K562 (cell line): ENCODE results near the gene PPIC. TPM values are rescaled to one million over a fixed set of nuclear protein-coding genes. Genes with fewer than 3 reads are reported as not detected.

ENCODE experiments used
- ATAC-seq: fragments of 200-7000 bp; cut with Tn5 transposase; 3 replicates; pipeline ENCODE4 v1.9.1; 2020; ENCODE audit warnings: moderate library complexity
- BruUV-seq: library from RNA; stranded (reverse); fragments of 400-500 nt; replicated peaks from 2 replicates; lab custom pipeline; 2021; lab: Mats Ljungman, UMichigan
- CTCF ChIA-PET: fragments of 300-600 bp; formaldehyde crosslinking; extraction: SDS; loops from one replicate; lab custom pipeline; 2021; ENCODE audit warnings: low intra/inter-chr PET ratio; lab: Yijun Ruan, JAX
- POLR2A ChIA-PET: fragments of 300-600, 350-650 bp; sonication (Branson Sonifier 250); formaldehyde crosslinking; extraction: SDS; loops from one replicate; lab custom pipeline; 2021; ENCODE audit warnings: antibody characterized with exemption, inconsistent platforms; lab: Yijun Ruan, JAX
- DNase-seq, 4 experiments: peaks; one replicate each; pipeline versions ENCODE4 v3.0.0 to v3.0.0-alpha.2; 2011 to 2018; ENCODE audit warnings: low spot score in 3 of 4, mixed read lengths in 3 of 4; ENCODE audit errors: extremely low read depth in 1 of 4
- FAIRE-seq: peaks from 2 replicates; lab custom pipeline; 2011; peaks lifted over from hg19 to GRCh38; lab: Jason Lieb, UNC
- H2AFZ ChIP-seq: 2 replicates; pipeline ENCODE4 v1.6.0; 2011; ENCODE audit warnings: low read depth, low read length, control low read depth, inconsistent platforms
- H3K27ac ChIP-seq: fragments of 200-600 bp; 3 replicates; pipeline ENCODE4 v1.8.0; 2011; ENCODE audit warnings: low read depth, mild to moderate bottlenecking, control low read depth, inconsistent platforms, low read length, moderate library complexity, mixed read lengths; ENCODE audit errors: extremely low read depth
- H3K27me3 ChIP-seq, 2 experiments: fragments of 300-600 bp in 1 of 2; 2 replicates in 1 of 2; 3 replicates in 1 of 2; pipeline versions ENCODE4 v1.6.0 to v1.8.0; 2011; ENCODE audit warnings: inconsistent platforms in 2 of 2, low read length in 2 of 2, mild to moderate bottlenecking in 1 of 2, mixed read lengths in 1 of 2, moderate library complexity in 1 of 2; ENCODE audit not compliant: control insufficient read depth in 2 of 2, insufficient read depth in 2 of 2
- H3K36me3 ChIP-seq: fragments of 300-600 bp; 3 replicates; pipeline ENCODE4 v1.8.0; 2011; ENCODE audit warnings: mild to moderate bottlenecking, low read length, inconsistent platforms; ENCODE audit not compliant: control insufficient read depth, insufficient read depth
- H3K4me1 ChIP-seq, 2 experiments: fragments of 200-600 bp in 1 of 2; replicated peaks in 1 of 2; 2 replicates in 1 of 2; 3 replicates in 1 of 2; pipeline versions ENCODE4 v1.5.1 to v1.8.0; 2011; ENCODE audit warnings: inconsistent platforms in 2 of 2, low read length in 2 of 2, mild to moderate bottlenecking in 1 of 2, mixed read lengths in 1 of 2, moderate library complexity in 1 of 2; ENCODE audit not compliant: control insufficient read depth in 2 of 2, insufficient read depth in 2 of 2
- H3K4me2 ChIP-seq: 2 replicates; pipeline ENCODE4 v1.6.1; 2011; ENCODE audit warnings: low read length, control low read depth, inconsistent platforms, mixed read lengths; ENCODE audit not compliant: insufficient read depth
- H3K4me3 ChIP-seq: fragments of 200-600 bp; sonication (generic), shearing (Covaris generic); 2 replicates; pipeline ENCODE4 v1.5.1; 2016; ENCODE audit warnings: control low read depth, inconsistent platforms
- H3K79me2 ChIP-seq: fragments of 200-600 bp; 3 replicates; pipeline ENCODE4 v1.8.0; 2011; ENCODE audit warnings: low read length, inconsistent platforms; ENCODE audit not compliant: control insufficient read depth, insufficient read depth
- H3K9ac ChIP-seq, 2 experiments: 2 replicates each; pipeline versions ENCODE4 v1.6.0 to v1.6.1; 2011; ENCODE audit warnings: low read depth in 2 of 2, low read length in 2 of 2, control low read depth in 1 of 2, inconsistent platforms in 1 of 2, mild to moderate bottlenecking in 1 of 2, mixed read lengths in 1 of 2; ENCODE audit not compliant: insufficient read depth in 1 of 2
- H3K9me1 ChIP-seq: one replicate; pipeline ENCODE4 v1.6.0; 2011; ENCODE audit warnings: inconsistent platforms, mild to moderate bottlenecking, low read length, moderate library complexity; ENCODE audit not compliant: control insufficient read depth, insufficient read depth
- H3K9me3 ChIP-seq: replicated peaks from 2 replicates; pipeline ENCODE4 v1.5.1; 2011; ENCODE audit warnings: low read depth, low read length, inconsistent platforms; ENCODE audit not compliant: control insufficient read depth, insufficient read depth
- H4K20me1 ChIP-seq: replicated peaks from 2 replicates; pipeline ENCODE4 v1.6.1; 2011; ENCODE audit warnings: low read length, inconsistent platforms, mixed read lengths; ENCODE audit not compliant: control insufficient read depth, insufficient read depth
- CEBPG ChIP-seq, 3 experiments: fragments of 200-800 bp in 1 of 3; sonication (Bioruptor generic) in 1 of 3; sonication (generic) in 1 of 3; formaldehyde crosslinking in 1 of 3; IDR thresholded peaks in 2 of 3; conservative IDR thresholded peaks in 1 of 3; 2 replicates each; pipeline versions ENCODE4 v1.6.1 to v1.8.0; 2016 to 2022; ENCODE audit warnings: missing compliant biosample characterization in 2 of 3, missing genetic modification characterization in 2 of 3, mild to moderate bottlenecking in 1 of 3, missing genetic modification reagents in 1 of 3
- KLF6 ChIP-seq: fragments of 250-450 bp; sonication (Bioruptor Pico); IDR thresholded peaks from 2 replicates; pipeline ENCODE4 v1.4.0; 2020; ENCODE audit warnings: mild to moderate bottlenecking, moderate library complexity, borderline replicate concordance
- SMARCC2 ChIP-seq: fragments of 450-650 bp; IDR thresholded peaks from 2 replicates; pipeline ENCODE4 v1.6.1; 2017; ENCODE audit warnings: antibody characterized with exemption, moderate library complexity, mild to moderate bottlenecking, low read depth
- WGBS: fragments of 100-300 bp; shearing (Covaris generic); methylation state at CpG from one replicate; pipeline ENCODE4 v1.1.6; 2016; ENCODE audit warnings: low coverage, mixed read lengths; ENCODE audit not compliant: insufficient coverage; ENCODE audit errors: missing lambda C conversion rate; 5-methylcytosine and 5-hydroxymethylcytosine counted together
- in situ Hi-C: fragments of 300-500 bp; cut with MboI; formaldehyde crosslinking; loops from 4 replicates; pipeline ENCODE4 v1.15.0; 2018; ENCODE audit warnings: inconsistent platforms, mixed read lengths
- intact Hi-C: fragments of 100-400 bp; cut with micrococcal nuclease; formaldehyde crosslinking; loops from 2 replicates; pipeline ENCODE4 v1.14.2; 2022
- polyA plus RNA-seq, 8 experiments: library from polyadenylated mRNA; depleted of rRNA in 4 of 8; stranded (reverse) in 5 of 8; unstranded in 3 of 8; fragments of >200 nt; fragmentation: Nextera tagmentation in 2 of 8; fragmentation: Illumina TruSeq in 1 of 8; extraction: Ambion mirVana in 2 of 8; extraction: Trizol in 1 of 8; gene quantifications; 2 replicates each; pipeline versions ENCODE4 v1.2.1 to v1.2.3, GENCODE V29; 2011 to 2014; ENCODE audit warnings: inconsistent platforms in 1 of 8, missing spikeins in 1 of 8
- total RNA-seq, 7 experiments: library from RNA; depleted of rRNA in 6 of 7; stranded (reverse); fragments of >200 nt in 6 of 7; fragmentation: Illumina TruSeq in 2 of 7; extraction: Trizol in 2 of 7; gene quantifications; 2 replicates each; pipeline versions ENCODE4 v1.2.1 to v1.2.3, GENCODE V29; 2011 to 2021; ENCODE audit warnings: low replicate concordance in 1 of 7

The PPIC gene
- total and polyA plus RNA-seq, 9 of the 15 experiments (the other 6 are each of a cell fraction or from before 2014, with no cell fraction given): 1.3 to 4.5 (median 2.8) TPM

GRCh38 chr5:122985954-122986721 is 50.4 kb downstream of the PPIC start:
- Histone ChIP-seq H3K9me3 (no peaks in the 10 kb centered on the region), H3K27ac (no peak overlapping the region), H3K79me2 (no peaks in the 10 kb centered on the region), H3K4me3 (no peak overlapping the region), H3K4me2 (no peak overlapping the region), H3K4me1 (no peaks in the 10 kb centered on the region), H3K36me3 (no peaks in the 10 kb centered on the region), H3K9me1 (no peaks in the 10 kb centered on the region), H3K27me3 (peaks cover 0 to 6% of the 10 kb centered on the region in 2 experiments; a peak in 1 of 5 replicates), H2AFZ (no peak overlapping the region), H3K9ac (no peak overlapping the region), H4K20me1 (no peaks in the 10 kb centered on the region)
- CTCF ChIA-PET: no interaction called here
- TF ChIP-seq KLF6 (no peak), SMARCC2 (no peak), CEBPG (CRISPR knock-in tag; IDR thresholded peaks at IDR 0.05) (no peak), CEBPG (tag; conservative IDR thresholded peaks at IDR 0.05 in 1 of 2, IDR thresholded peaks at IDR 0.05 in 1 of 2) (no peak)
- FAIRE-seq: no peak
- 6% methylated on average over 2 of the region's 2 CpGs for WGBS
- no peak for ATAC-seq
- POLR2A ChIA-PET: no interaction called here
- BruUV-seq: no TSS peak
- in situ Hi-C loops (no loop called here), intact Hi-C loops (no loop called here)
- no peak for DNase-seq
